ENCODE data around the gene PTMS.

PTMS gene

GRCh38 chr12:6752167-6752920 lies 13.8 kb upstream of the PTMS start:
- no peak for DNase-seq (ENCODE audit: low read depth in 3 of 3)

DNA sequence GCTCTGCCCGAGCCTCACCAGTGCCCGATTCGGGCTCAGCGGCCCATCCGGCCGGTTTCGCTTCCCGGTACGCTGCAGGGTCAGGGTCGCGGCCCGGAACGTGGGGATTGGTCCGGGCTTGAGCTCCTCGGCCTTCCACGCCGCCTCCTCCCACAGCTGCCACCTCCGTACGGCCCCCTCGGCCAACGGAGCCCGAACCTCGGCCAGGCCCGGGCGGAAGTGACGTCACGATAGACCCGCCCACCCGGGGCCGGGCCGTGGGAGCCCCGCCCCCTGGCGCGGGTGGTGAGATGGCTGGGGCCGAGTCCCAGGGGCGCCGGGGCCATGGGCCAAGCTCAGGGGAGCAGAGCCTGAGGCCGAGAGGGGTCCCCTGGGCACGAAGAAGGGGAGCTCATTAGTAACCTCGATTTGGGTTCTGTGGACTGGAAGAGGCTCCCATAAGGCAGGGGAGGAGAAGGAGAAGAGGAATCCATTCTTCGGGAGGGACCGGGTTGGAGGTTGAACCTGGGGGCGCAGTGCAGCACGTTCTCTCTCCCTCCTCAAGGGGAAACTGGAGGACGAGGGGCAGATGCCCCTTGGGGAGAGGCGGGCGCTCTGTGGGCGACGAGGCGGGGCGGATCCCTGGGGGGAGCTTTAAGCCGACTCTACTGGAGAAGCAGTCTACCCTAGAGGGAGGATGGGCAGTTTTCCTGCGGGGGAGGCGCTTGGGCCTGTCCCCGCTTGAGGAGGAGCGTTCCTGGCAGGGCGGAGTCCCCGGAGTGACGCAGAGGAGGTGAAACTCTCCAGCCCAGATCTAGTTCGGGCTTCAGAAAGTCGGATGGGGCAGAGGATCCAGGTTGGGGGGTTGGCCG lies 13.0 kb upstream of the PTMS start, which contains the start of gene MLF2:
TSS of gene MLF2 (minus strand) at position 221 of the 851 bp plus-strand sequence. CDS start 807 bp downstream, outside the sequence.
- DNase-seq (ENCODE audit: low read depth in 3 of 3) = peak; percentile 96 to 99 (median 96)

DNA sequence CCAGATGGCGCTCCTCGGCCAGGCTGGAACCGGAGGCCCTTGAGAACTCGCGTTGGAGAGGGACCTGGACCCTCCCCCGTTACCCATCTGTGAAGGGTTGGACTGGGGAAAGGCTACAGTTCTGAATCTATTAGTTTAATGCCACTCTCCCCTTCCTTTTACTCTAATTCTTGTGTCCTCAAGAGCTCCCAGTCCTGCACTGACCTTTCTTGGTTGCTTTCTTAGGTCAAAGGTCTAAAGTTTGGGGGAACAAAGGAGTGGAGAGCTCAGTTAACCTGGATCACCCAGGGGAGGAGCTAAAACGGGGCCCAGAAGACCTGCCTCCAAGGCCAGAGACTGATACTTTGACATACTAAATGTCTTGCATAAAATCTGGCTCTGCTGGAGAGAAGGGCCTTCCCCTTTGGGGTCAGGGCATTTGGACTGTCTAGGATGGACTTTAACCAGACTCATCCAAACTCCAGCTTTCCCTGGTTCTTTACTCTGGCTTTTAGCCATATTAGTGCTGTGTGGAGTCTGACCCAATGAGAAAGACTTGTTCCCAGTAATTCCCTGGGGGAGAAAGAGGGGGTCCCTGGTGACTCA lies 12.3 kb upstream of the PTMS start:
- no peak for DNase-seq (ENCODE audit: low read depth in 3 of 3)

DNA sequence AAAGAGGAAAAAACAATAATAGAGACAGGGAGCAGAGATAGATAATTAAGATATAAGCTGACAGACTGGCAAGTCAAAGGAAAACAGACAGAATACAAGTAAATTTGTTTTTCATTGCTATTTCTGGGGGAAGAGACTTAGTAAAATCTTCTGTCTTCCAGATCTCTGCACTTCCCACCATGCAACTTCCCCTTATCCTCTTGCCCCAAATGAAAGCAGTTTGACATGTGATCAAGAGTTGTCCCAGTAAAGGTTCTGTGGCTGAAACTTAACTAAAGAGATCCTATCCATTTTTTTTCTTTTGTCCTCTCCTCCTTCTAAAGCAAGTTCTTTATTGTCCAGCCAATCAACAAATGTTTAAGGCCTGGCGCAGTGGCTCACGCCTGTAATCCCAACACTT lies 11.8 kb upstream of the PTMS start:
- DNase-seq (ENCODE audit: low read depth in 3 of 3) = no peak

DNA sequence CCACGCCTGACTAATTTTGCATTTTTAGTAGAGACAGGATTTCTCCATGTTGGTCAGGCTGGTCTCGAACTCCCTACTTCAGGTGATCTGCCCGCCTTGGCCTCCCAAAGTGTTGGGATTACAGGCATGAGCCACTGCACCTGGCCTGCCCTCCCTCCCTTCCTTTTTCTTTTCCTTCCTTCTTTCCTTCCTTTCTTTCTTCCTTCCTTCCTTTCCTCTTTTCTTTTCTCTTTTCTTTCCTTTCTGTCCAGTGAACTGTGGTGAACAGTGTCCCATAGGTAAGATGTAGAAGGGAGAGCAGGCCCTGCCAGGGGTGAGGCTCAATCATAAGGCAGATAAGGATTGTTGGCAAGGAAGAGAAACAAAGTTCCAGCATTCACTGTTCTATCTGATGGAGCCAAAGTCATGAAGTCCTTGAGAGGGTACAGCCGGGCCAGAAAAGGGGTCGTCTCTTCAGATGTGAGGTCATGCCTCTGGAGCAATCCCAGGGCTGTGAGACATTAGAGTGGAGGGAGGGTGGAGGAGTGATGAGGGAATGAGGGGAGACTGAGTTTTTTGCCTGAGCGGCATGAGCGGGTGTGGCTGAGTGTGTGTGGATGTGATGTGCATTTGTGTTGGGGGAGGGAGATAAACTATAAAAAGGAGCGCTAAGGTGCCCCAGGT lies 9.0 kb upstream of the PTMS start:
- no peak for DNase-seq (ENCODE audit: low read depth in 3 of 3)

DNA sequence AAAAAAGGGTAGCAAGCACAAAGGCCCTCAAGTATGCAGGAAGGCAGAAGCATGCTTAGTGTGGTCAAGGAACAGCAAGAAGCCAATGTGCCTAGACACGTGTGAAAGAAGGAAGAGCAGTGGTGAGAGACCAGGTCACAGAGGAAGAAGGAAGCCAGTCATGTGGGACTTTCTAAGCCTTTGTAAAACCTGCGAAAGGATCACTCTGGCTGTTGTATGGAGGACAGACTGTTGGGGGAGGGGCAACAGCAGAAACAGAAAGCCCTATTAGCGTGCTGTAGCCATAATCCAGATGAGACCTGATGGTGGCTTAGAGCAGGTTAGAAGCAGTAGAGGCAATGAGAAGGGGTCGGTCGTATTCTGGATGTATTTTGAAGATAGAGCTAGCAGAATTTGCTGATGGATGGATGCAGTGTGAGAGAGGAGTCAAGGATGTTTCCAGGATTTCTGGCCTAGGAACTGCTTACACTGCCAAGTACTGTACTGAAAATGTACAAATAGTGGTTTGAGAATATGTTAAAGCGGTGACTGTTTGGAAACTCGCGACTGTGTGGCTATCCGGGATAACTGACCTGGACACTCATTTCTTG lies 7.6 kb upstream of the PTMS start:
- no peak for DNase-seq (ENCODE audit: low read depth in 3 of 3)

GRCh38 chr12:6759741-6760140 lies 6.4 kb upstream of the PTMS start:
- DNase-seq (ENCODE audit: low read depth in 3 of 3) = no peak

- no peak for DNase-seq (ENCODE audit: low read depth in 3 of 3)
These were observed 2.8 kb upstream of the PTMS start for GRCh38 chr12:6763380-6763779.

- no peak for DNase-seq (ENCODE audit: low read depth in 3 of 3)
These were observed 1.9 kb upstream of the PTMS start for GRCh38 chr12:6764011-6764828.

DNA sequence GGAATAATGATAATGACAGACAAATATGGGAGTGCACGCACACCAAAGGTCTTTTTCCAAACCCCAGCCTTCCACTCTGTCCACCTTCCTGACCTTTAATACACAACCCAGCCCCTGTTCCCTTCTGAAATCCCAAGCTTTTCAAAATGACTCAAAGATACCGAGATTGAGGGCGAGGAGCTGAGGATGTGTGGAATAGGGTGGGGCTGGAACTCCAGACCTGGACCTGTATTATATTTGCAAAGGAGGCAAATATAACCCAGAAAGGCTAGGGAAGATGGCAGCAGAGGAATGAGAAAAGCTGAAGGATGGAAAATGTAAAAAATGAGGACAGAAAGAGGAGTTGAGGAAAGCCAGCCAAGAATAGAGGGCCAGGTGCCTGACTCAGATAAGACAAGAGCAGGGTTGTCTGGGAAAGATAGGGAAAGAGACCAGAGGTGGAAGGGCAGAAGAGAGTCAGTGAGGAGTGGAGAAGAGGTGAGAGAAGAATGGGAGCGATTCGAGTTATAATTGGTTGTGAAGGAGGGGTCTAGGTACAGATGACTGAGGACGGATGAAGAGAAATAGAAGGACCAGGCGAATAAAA lies 1.0 kb upstream of the PTMS start:
- no peak for DNase-seq (ENCODE audit: low read depth in 3 of 3)

DNA sequence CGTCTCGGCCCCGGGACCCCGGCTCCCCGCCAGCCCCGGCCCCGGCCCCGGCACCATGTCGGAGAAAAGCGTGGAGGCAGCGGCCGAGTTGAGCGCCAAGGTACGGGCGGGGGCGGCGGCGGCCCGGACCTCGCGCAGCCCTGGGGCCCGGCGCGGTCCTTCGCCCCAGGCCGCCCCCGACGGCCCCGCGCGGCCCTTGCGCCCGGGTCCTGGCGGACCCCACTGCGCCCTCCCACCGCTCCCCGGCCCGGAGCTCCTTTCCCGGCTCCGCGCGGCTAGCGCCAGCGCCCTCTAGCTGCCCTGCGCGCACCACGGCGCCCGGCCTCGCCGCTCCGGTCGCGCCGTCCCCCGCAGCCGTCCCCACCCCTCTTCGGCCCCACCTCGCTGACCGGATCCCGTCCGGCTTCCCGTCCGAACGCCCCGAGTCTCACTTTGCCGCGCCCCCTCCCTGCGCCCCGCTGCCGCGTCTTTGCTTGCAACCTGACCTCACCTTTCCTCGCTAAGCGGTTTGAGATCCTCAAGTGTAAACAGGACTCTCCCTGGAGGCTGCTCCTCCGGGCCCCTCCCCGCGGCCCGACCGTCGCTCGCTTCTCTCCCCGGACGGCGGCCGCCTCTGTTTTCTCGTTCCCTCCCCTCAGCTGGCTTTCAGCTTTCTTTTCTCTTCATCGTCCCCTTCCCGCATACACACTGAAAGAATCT lies 637 bp downstream of the PTMS start:
- DNase-seq (ENCODE audit: low read depth in 3 of 3) = no peak

DNA sequence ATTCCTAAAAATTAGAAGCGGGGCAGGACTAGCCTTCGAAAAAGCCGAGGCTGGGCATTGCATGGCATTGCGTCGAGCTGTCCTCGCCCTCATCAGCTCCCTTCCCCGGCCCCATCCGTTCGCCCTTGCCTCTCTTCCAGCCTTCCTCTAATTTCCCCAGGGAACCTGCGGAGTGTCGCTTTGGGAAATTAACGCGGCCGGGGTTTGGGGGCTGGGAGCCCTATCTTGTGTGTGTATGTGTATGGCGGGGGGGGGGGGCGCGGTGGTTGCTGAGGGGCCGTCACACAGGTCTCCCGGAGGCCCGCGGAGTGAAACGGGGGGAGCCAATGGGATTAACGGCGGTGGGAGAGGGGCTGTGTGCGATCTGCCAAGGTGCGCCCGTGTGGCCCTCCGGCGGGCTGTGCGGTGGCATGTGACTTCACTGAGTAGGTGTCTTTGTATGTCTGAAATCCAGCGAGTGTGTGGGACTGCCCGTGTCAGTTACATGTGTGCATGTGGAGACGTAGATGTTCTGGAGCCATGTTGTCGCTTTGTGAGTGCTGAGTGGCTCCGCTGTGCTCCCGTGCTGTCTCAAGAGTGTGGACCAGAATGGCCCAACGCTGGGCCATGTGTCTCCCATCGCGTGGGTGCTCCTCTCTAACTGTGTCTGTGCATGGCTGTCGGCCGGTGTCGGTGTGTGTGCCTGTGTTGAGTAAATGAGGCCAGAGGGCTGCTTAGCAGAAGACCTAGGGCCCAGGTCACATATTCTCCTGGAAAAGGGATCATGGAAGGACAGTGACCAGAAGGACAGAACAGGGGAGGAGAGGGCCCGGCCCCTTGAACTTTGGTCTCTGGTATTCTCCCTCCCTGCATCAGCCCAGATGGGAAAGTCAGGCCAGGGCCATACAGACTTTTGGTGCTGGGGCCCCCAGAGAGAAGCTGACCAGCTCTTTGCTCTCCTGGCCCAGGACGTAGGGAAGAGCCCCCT lies 1.5 kb downstream of the PTMS start:
- no peak for DNase-seq (ENCODE audit: low read depth in 3 of 3)

DNA sequence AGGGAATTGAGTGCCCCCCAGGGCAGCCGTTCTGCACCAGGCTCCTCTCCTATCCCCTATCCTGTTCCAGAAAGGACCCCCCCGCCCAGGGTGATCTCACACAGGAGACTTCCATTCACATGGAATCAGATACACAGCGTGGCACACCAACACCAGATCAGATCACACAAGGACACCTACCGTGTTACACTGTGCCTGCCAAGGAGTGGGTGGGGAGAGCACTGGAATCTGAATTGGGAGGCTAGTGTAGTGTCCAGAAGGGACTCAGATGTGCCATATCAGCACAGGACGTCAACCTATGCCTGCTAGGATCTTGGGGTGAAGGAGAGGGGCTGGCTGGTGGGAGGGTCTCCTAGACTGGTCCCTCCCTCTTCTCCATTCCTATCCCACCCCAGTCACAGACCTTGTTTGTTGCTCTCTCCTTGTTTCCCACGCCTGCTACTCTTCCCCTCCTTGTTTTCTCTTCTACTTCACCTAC lies 2.3 kb downstream of the PTMS start:
- DNase-seq (ENCODE audit: low read depth in 3 of 3) = no peak

GRCh38 chr12:6768990-6769389 lies 2.8 kb downstream of the PTMS start:
- DNase-seq (ENCODE audit: low read depth in 3 of 3) = no peak

GRCh38 chr12:6769666-6770065 lies 3.5 kb downstream of the PTMS start:
- DNase-seq (ENCODE audit: low read depth in 3 of 3) = no peak

DNA sequence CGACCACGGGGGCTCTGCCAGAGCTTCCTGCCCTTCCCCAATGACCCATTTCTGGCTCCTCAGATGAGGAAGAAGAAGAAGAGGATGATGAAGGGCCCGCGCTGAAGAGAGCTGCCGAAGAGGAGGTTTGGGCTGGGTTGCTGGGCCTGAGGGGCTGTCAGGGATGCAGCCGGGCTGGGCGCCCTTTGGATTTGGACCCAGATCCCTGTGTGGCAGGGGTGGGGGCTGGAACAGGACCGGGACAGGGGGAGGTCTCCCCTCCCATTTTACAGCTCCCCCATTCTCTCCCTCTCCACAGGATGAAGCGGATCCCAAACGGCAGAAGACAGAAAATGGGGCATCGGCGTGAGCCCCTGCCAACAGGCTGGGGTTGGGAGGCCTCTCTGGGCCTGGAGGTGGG lies 3.9 kb downstream of the PTMS start:
- DNase-seq (ENCODE audit: low read depth in 3 of 3) = no peak

- no peak for DNase-seq (ENCODE audit: low read depth in 3 of 3)
These were observed 4.4 kb downstream of the PTMS start for GRCh38 chr12:6770600-6770999.

DNA sequence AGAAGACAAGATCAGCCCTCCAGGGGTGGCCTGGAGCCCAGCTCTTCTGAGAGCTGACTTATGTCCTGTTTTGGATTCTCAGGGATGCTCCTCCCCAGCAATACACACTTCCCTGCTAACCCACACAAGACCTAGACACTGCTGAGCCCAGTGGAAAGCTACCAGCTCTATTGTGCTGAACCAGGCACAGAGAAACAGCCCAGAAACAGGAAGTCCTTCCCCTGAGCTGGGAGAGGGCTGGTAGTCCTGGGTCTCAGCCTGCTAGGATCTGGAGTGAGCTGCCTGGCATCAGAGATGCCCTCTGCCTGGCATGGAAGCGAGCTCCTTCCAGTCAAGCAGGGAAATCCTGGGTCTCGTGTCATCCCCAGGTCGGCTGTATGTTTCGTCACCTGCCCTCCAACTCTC lies 4.9 kb downstream of the PTMS start:
- DNase-seq (ENCODE audit: low read depth in 3 of 3) = no peak

Measured in stimulated activated CD4-positive, alpha-beta T cell treated with anti-CD3 and anti-CD28 coated beads, TNF-alpha, amount 100 ng/mL, for 24 hours (primary cell).